COLO668 (cell line): Measurements from ENCODE around the gene C2orf78.
"Not testable (repeated sequence)": the region's sequence is repeated elsewhere in the genome, so short reads cannot be mapped to it uniquely, and the experiment has no call there.

Experiments
- DNase-seq: peaks from one replicate; lab custom pipeline; 2025; ENCODE audit not compliant: unreplicated experiment; lab: John Stamatoyannopoulos, UW

Gene C2orf78, protein sequence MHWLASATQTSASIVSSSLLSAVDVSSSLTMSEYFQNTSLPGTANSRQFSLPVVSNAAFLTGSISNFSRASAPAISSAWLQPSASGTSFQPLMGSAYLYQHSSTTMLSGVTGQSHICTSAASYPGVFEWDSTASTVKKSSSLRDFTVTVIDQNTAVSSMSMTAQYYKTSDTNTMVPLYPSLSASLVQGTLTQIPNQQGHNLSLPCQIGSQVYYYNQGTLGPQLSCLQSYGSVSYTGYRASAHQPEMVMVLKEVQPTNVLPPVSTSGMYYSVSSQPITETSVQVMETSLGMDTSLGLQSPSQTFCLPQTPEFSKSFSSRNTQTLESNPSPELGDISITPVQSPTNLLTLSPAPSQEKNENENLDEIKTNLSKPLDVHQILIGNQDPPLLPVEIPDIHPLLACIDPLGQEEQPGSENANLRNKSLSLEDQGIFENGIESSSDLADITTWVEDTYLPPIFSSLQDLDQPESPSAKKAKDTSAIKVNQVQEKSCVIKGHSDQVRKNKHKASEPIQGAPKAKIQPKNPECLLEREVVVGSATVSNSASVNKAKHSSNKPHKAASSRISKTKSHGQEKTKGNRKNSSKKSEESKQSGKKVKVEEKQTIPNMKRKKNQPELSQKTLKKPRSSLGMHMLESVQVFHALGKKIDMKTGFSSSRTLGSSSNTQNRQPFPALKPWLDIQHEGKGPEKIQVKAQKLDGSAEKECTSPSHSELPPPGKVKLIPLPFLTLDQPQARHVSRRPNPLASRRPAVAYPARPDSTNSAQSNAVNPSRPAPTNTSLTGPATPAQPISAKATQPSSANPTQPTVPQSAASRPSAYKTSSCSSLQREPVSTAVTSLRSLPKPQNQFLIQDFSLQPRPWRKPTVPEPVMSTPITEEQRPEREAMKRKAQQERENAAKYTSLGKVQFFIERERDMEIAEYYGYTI

DNA sequence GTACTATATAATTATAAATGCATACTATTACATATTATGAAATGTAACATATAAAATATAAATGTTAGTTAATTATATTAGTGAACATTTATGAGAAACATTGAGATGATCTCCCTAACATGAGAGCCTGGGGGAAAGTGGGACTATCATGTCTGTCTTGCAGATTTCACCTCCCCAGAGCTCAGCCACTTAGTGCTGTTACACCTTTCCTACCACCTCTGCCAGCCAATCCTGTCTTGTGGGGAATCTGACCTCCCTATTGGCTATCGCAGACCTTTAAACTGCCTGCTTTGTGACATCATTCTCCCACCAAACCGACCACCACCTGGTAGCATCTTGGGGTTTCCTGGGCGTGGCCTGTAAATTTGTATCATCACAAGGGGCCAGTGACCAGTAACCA lies at the start of gene C2orf78:
Gene C2orf78, plus strand, starts transcription at position 301 of the 400 bp plus-strand sequence. CDS start 127 bp downstream, outside the sequence.
- not testable (repeated sequence) for DNase-seq

DNA sequence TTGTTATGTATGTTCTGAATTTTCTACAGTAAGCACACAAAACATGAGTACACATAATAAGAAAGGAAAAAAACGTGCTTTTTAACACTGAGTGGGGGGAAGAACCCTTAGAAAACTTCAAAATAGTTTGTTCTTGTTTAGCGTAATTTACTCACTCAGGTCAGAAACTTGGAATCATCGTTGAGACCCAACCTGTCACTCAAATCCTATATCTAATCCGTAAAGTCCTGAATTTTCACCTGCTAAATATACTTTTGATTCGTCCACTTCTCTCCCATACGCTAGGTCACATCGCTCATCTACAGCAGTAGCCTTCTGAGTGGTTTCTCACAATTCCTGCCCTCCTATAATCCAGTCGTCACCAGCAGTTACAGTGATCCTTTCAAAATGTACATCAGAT lies 47.6 kb upstream of the C2orf78 start:
- no peak for DNase-seq

DNA sequence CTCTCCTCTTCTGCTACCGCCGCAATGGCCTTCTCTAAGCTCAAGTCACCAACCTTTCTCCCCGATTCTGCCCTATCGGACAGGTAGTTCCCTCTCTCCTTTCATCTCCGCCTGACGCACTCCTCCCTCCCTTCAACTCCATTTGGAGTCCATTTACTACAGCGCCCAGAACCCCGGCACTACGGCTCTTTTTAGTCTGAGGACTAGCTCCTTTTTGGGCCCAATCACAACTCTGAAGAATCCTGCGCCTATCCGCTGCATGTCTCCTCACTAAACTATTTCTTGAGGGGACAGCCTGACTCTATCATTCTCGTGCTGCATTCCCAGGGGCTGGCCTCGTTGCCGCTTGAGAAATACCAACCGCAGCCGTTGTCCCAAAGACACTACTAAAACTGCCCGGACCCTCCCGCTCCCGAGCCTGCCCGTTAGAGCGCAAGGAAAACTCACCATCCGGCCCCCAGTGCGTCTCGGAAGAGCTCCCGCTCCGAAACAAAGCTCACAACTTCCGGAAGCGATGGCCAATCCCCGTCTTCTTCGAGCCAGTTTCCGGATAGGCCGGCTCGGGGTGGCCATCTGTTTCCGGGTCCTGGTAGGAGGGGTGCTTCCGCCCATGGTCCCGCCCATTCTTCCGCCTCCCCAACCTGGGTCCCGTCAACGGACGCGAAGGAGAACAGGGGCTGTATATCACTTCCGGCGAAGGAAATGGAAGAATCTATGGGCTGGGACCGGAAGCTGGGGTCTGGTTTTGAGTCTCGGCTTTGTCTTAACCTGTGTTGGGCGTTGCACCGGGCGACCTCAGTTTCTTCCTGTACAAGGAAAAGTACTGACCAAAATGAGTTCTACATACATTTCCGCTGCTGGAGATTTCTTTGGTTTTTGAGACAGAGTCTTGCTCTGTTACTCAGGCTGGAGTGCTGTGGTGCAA lies 46.9 kb upstream of the C2orf78 start, which contains the start of gene TPRKB:
Gene TPRKB, minus strand, starts transcription at position 491 of the 925 bp plus-strand sequence. CDS start 2,776 bp downstream, outside the sequence.
- DNase-seq: peak; percentile 97

DNA sequence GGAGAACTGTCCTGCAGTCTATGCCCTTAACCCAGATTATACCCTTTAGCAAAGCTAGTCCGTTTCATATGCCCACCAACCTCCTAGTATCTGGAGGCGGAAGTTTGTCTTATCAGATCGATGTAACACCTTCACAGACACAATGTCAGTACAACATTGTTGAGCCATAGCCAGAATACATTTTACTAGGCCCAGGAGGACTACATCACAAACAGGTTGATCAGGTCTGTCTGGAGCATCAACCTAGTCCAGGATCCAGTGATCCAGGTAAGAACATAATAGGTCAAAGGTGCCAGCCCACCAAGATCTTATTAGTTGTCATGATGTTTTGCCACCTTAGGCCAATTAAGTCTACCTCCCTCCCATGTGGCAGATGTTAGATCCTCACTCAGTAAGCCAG lies 44.9 kb upstream of the C2orf78 start:
- no peak for DNase-seq

DNA sequence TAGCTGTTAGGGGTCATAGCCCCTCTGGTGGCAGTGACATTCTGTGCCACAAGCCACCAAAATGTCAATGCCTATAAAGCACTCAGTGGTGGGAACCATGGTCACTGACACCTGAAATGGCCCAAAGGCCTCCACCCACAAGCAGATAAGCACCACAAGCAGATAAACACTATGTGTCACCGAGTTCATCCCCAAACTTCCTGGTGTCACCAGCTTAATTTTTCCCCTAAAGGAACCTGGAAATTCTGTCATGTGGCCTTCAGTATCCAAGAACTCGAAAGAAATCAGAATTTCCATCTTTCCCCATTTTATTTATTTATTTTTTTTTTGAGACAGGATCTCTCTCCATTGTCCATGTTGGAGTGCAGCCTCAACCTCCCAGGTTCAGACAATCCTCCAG lies 43.2 kb upstream of the C2orf78 start:
- no peak for DNase-seq

DNA sequence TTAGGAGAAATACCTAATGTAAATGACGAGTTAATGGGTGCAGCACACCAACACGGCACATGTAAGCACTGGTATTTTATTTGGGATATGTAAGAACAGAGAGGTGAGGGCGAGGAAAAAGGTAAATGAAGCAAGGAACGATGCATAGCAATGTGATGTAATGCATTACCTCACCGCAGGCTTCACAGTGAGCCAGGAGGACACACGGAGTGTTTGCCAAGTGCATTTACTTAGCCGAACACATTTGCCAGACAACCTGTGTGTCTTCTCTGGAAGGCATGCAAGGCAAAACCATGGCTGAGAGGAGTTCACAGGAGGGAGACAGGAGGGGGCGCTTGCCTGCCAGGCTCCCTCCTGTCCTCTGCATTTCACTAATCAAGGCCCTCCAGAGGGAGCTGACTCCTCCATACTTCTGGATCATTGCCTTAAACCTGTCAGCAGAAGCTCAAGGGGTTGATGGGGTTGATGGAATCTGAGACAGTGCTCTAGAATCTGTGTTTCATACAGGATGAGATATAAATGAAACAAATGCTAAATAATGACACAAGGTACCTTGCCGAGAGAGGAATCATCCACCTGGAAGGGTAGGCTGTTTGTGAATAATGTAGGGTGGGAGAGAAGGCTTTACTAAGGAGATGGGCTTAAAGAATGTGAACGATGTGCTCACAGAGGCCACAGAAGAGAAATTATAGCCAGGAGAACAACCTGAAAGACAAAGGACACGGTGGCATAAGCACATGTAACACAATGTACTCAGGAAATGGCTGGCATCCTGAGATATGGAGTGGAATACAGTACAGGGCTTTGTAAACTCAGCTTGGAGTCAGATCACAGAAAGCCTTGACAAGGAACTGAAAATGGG lies 37.7 kb upstream of the C2orf78 start:
- DNase-seq: no peak

DNA sequence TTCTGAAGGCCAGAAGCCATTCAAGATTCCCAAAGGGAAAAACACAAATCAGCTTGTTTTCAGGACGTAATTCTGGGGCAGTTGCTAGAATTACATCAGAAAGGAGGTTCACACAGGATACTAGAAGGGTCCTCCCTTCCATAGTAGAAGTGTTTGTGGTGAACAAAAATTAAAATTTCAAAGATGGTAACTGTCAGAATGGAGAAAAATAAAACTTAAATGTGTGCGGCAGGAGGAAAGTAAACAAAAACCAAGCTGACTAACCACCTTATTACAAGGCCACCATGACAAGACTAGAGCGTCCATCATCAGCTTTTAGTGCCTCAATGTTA lies 37.1 kb upstream of the C2orf78 start:
- no peak for DNase-seq

DNA sequence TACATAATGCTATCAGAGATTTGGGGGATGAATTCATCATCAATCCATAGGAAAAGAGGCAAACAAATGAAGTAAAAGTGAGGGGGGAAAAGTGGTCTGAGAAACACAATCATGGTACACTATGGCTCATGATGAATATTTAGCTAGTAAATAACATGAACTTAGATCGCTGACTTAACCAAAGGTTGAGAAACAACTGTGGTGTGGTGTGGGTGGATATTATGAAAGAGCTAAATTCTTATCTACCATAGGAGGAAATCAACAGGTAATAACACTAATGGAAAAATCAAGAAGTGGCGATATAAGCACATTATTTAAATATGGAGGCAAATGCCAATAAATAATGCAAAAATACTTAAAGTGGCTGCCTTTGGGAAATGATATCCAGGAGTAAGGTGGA lies 34.7 kb upstream of the C2orf78 start:
- no peak for DNase-seq

DNA sequence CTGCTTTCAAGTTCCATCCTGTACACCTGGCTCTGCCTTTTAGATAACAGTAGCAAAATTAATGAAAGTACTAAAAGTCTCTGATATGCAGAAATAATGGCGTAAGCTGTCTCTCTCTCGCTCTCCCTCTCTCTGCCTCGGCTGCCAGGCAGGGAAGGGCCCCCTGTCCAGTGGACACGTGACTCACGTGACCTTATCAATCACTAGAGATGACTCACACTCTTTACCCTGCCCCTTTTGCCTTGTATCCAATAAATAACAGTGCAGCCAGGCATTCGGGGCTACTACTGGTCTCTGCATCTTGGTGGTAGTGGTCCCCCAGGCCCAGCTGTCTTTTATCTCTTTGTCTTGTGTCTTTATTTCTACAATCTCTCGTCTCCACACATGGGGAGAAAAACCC lies 29.7 kb upstream of the C2orf78 start:
- not testable (repeated sequence) for DNase-seq

DNA sequence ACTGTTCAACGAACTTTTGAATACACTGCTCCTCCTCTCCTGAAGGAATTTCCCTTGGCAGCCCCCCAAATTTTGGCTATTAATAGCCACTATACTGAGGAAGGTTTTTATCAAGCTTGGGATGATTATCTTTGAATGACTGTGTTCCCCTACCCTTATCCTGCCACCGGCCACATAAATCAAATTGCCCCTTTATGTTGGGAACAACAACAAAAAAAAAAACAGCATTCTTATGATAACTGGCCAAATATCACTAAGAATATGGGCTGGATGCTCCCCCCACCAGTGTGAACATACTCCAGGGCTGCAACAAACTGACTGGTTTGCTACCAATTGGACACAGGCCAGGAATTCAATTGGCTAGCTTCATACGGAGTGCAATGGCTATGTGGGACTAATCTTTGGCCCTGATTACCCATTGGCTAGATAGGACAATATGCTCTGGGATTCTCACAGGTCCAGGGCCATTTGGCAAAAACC lies 24.7 kb upstream of the C2orf78 start:
- DNase-seq: no peak

DNA sequence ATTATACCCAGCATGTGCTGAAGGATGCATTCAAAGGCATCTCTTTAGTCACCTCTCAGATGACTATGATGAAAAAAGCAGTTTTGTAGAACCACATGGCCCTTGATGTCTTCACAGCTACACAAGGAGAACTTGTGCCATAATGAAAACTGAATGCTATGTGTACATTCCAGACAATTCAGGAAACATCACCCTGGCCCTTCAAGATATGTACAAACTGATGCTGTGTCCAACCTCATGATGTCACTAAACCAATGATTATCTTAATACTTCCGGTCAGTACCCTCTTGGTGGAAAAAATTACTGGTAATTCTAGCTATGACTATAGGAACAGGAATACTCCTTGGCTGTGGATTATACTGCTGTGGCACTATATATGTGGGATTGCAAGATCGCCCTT lies 24.1 kb upstream of the C2orf78 start:
- no peak for DNase-seq

DNA sequence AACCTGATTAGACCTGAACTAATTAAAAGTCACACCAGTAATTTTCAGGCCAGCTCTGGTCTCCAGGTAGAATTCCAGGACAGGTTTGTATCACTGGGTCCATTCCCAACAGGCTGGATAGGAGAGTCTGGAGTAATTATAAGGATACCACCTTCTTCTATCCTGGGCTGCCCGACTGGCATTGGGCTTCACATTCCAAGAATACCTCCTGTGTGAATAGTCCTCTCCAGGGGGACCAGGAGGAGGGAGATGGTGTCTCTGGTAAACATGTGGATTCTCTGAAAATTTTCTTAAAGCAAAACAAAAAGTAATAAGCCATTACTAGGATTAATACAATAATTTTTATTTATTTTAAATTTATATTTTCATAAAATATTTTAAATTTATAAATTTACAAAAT lies 21.4 kb upstream of the C2orf78 start:
- no peak for DNase-seq

DNA sequence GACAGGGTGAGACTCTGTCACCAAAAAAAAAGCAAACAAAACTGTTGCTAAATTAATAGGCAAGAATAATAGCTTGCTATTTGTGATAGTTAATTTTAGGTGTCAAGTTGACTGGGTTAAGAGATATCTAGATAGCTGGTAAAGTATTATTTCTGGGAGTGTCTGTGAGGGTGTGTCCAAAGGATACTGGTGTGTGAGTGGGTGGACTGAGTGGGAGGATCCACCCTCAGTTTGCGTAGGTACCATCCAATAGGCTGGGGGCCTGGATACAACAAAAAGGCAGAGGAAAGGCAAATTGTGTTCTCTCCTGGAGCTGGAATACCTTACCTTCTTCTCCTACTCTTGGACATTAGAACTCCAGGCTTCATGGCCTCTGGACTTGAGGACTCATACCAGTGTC lies 19.0 kb upstream of the C2orf78 start:
- DNase-seq: no peak

DNA sequence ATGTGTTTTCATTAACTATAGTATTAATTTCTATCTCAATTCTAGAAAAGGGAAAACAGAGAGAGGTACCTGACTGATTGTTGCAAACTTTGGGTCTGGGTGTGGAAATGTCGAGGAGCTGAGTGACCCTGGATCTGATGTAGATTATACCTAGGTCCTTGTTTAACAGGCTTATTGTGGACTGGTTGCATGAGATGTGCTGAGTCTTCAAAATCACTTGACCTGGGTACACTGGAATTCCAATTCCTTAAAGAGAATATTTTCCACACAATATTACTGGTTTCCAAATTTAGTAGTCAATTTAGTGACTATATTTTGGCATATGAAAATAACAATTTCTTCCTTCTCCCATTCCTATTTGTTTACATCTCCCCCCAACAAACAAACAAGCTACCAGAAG lies 17.6 kb upstream of the C2orf78 start:
- DNase-seq: no peak

DNA sequence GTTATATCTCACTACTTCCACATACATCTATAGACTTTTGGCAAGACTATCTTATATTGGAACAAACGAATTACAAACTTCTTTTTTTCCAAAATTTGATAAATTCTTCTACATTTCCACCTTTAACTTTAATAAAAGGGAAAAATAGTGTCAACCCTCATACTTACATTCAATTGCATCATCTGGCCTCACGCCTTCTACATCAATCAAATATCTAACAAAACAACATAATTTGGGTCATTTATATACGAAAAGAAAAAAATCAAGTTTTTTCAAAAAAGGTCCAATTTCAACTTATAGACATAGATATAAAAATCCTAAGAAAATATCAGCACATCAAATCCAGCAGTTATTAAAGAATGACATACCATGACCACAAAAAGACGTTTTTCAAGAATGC lies 17.0 kb upstream of the C2orf78 start:
- no peak for DNase-seq

DNA sequence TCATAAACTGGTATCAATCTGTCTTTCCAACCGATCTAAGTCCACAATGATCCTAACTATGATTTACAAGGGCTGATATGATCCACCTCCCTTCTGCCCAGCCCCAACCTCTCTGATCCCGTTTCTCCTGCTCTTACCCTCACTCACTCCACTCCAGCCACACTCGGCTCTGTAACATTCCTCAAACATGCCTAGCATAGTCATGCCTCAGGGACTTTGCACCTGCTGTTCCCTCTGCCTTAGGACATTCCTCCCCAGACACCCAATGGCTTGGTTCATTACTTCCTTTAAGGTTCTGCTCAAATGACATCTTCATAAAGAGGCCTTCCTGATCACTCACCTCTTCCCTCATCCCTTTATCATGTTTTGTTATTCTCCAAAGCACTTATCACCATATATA lies 13.3 kb upstream of the C2orf78 start:
- no peak for DNase-seq

DNA sequence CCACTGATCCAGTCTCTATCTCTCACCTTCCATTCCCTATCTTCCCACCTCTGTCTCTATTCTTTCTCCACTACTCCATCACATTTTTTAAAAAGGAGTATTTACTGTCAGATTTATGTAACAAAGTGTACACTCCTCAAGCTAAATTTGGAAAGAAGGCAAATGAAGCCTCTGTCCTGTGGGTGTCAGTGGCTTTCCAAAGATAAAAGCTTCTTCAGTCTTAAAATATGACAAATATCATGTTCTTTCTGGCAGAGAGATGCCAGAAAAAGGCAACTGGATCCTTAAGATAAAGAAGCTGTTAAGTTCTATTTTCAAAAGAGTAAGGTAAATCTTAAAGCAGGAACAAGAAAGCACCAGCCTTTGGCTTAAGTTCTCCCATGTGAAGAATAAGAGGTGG lies 11.2 kb upstream of the C2orf78 start:
- DNase-seq: no peak

DNA sequence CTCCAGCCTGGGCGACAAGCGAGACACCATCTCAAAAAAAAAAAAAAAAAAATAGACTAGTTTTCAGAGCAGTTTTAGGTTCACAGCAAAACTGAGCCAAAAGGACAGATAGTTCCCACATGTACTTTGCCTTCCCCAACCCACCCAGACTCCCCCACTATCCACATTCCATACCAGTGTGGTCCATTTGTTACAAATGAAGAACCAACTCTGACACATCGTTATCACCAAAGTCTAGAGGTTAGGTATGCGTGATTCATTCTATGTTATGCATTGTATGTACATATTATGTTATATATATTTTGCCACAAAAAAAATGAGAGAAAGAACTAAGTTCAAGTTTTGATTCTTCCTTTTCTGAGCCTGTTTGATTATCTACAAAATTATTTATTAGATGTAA lies 7.6 kb upstream of the C2orf78 start:
- no peak for DNase-seq

DNA sequence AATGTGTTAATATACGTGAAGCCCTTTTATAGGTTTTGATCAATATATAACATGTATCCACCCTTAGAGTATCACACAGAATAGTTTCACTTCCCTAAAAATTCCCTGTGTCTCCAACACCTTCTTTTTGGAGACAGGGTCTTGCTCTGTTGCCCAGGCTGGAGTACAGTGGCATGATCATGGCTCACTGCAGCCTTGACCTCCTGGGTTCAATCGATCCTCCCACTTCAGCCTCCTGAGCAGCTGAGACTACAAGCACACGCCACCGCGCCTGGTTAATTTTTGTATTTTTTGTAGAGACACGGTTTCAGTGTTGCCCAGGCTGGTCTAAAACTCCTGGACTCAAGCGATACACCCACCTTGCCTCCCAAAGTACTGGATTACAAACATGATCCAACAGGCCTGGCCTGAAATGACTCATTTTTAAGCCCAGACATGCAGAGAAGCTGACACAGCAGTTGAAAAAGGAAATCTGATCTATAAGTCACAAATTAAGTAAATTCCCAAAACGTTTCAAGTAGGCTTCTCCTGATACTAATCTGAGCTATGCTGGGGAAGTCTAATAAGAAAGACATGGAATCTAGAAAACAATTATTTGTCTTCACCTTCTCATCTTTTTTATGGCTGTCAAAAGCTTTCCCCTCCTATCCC lies 7.0 kb upstream of the C2orf78 start:
- DNase-seq: no peak
